Kidney (tissue), 14 donors: ENCODE results near the gene ING2. TPM values are rescaled to one million over a fixed set of nuclear protein-coding genes. Genes with fewer than 3 reads are reported as not detected.

ENCODE experiments used
- DNase-seq, 5 donors: peaks; one replicate each; pipeline ENCODE4 v3.0.0-alpha.2; 2013 to 2020
- FAIRE-seq: peaks from 2 replicates; lab custom pipeline; 2012; peaks lifted over from hg19 to GRCh38; lab: Jason Lieb, UNC
- H3K27ac ChIP-seq, 2 donors: one replicate each; pipeline ENCODE4 v1.7.0; 2013; ENCODE audit warnings: low read depth in 2 of 2, low read length in 2 of 2, inconsistent platforms in 1 of 2
- H3K27me3 ChIP-seq: one replicate; pipeline ENCODE4 v1.7.1; 2013; ENCODE audit warnings: low read length, inconsistent platforms; ENCODE audit not compliant: control insufficient read depth, insufficient read depth
- H3K36me3 ChIP-seq, 3 donors: one replicate each; pipeline versions ENCODE4 v1.7.0 to v1.7.1; 2013; ENCODE audit warnings: low read length in 3 of 3, control low read depth in 1 of 3, inconsistent platforms in 1 of 3; ENCODE audit not compliant: insufficient read depth in 3 of 3, control insufficient read depth in 2 of 3
- H3K4me1 ChIP-seq, 3 donors: one replicate each; pipeline versions ENCODE4 v1.7.0 to v1.7.1; 2013; ENCODE audit warnings: low read length in 3 of 3, inconsistent platforms in 1 of 3, low read depth in 1 of 3; ENCODE audit not compliant: control insufficient read depth in 2 of 3, insufficient read depth in 2 of 3
- H3K4me3 ChIP-seq, 3 donors: one replicate each; pipeline versions ENCODE4 v1.7.0 to v1.8.1; 2013; ENCODE audit warnings: low read length in 3 of 3, control low read depth in 1 of 3, inconsistent platforms in 1 of 3
- H3K9ac ChIP-seq, 3 donors: one replicate each; pipeline versions ENCODE4 v1.7.0 to v1.7.1; 2013; ENCODE audit warnings: low read length in 3 of 3, control low read depth in 1 of 3, inconsistent platforms in 1 of 3
- H3K9me3 ChIP-seq, 3 donors: one replicate each; pipeline versions ENCODE4 v1.7.0 to v1.7.1; 2013; ENCODE audit warnings: low read length in 3 of 3, control low read depth in 1 of 3, inconsistent platforms in 1 of 3; ENCODE audit not compliant: control insufficient read depth in 2 of 3, insufficient read depth in 1 of 3
- intact Hi-C: fragments of 100-400 bp; cut with DNase I; formaldehyde crosslinking; loops from one replicate; pipeline ENCODE4 v1.11.1; 2022
- polyA plus RNA-seq: library from polyadenylated mRNA; stranded (reverse); fragments of 350-450 nt; fragmentation: Illumina TruSeq; extraction: RNeasy Lipid Tissue Mini Kit (QIAGEN cat#74804); gene quantifications from one replicate; pipeline ENCODE4 v1.2.3, GENCODE V29; 2014; ENCODE audit warnings: low read depth, low replicate concordance; ENCODE audit not compliant: insufficient read depth
- total RNA-seq: library from RNA; stranded (reverse); fragmentation: NEBNext Ultra II Directional; extraction: Animal tissue kit (Norgen Biotek cat#: 25700); gene quantifications from one replicate; pipeline ENCODE4 v1.2.1, GENCODE V29; 2021
- TF ChIP-seq, protein P1 (sequence below): IDR thresholded peaks from 3 replicates; pipeline ENCODE4 v1.5.1; 2012; ENCODE audit warnings: mild to moderate bottlenecking, moderate library complexity, borderline replicate concordance; ENCODE audit not compliant: insufficient read depth; ENCODE audit errors: extremely low read depth
- donor health status: control.
- donor health status: control.
- donor health status: control.
- donor health status: control.
- donor health status: control.
- donor health status: DM: yes; HTN: yes; CAD: no.
- donor health status: Normal renal cell carcinoma (clear cell type).

ING2 gene
- total and polyA plus RNA-seq, 2 donors from 2014 or later = 7.8 to 17.3 TPM

DNA sequence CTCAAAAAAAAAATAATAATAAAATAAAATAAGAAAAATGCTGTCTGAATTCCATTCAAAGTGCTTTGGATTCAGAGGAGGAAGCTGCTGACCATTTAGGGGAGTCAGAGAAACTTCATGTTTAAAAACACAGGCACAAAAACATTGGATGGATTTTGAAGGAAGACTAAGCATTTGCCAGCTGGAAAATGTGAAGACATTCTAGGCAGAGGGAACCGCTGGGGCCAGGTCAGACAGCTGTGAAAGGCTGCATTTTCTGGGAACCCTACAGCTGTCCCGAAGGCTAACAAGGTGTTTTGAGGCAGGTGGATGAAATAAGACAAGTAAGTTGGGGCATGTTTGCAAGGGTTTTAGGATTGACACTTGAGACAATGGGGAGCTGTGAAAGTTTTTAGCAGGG is 38.6 kb downstream of the ING2 start:
- FAIRE-seq = no peak
- Histone ChIP-seq H3K36me3 (no peaks in the 10 kb centered on the region), H3K27ac (no peak overlapping the region), H3K9me3 (no peaks in the 10 kb centered on the region), H3K4me3 (no peak overlapping the region), H3K9ac (no peak overlapping the region), H3K4me1 (no peaks in the 10 kb centered on the region), H3K27me3 (no peaks in the 10 kb centered on the region)
- TF ChIP-seq, protein P1, sequence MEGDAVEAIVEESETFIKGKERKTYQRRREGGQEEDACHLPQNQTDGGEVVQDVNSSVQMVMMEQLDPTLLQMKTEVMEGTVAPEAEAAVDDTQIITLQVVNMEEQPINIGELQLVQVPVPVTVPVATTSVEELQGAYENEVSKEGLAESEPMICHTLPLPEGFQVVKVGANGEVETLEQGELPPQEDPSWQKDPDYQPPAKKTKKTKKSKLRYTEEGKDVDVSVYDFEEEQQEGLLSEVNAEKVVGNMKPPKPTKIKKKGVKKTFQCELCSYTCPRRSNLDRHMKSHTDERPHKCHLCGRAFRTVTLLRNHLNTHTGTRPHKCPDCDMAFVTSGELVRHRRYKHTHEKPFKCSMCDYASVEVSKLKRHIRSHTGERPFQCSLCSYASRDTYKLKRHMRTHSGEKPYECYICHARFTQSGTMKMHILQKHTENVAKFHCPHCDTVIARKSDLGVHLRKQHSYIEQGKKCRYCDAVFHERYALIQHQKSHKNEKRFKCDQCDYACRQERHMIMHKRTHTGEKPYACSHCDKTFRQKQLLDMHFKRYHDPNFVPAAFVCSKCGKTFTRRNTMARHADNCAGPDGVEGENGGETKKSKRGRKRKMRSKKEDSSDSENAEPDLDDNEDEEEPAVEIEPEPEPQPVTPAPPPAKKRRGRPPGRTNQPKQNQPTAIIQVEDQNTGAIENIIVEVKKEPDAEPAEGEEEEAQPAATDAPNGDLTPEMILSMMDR = no peak
- intact Hi-C loops = no loop called here
- DNase-seq = no peak

DNA sequence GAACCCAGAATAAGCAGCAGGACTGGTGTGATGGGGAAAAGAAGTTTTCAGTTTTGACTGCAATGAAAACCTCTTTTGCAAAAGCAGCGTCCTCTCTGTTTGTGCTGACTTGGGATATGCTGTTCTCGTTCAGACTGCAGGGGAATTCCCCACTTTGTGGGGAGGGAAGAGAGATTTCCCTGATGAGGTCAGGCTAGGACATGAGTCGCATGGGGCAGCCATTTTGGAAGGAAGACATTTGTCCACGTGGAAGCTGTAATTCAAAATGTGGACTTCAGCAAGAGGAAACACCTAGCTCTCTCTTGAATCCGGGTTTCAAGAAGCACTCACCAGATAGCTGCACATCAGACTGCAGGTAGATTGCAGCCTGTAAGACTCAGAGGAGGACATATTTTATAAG is 39.3 kb downstream of the ING2 start:
- no peak overlapping the region for H3K9ac ChIP-seq
- FAIRE-seq (no peak), DNase-seq (no peak)
- H3K4me1 ChIP-seq = no peaks in the 10 kb centered on the region
- H3K36me3 ChIP-seq = no peaks in the 10 kb centered on the region
- H3K27me3 ChIP-seq = no peaks in the 10 kb centered on the region
- intact Hi-C loops = no loop called here
- TF ChIP-seq, protein P1 = no peak
- H3K4me3 ChIP-seq = no peak overlapping the region
- no peak overlapping the region for H3K27ac ChIP-seq
- H3K9me3 ChIP-seq = no peaks in the 10 kb centered on the region

DNA sequence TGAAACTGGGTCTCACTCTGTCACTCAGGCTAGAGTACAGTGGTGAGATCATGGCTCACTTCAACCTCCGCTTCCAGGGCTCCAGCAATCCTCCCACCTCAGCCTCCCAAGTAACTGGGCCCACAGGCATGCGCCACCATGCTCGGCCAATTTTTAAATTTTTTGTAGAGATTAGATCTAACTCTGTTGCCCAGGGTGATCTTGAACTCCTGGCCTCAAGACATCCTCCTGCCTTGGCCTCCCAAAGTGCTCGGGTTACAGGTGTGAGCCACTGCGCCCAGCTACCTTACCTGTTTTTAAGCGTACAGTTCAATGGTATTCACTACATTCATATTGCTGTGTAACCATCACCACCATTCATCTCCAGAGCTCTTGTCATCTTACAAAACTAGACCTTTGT is 41.5 kb downstream of the ING2 start:
- H3K27me3 ChIP-seq = no peaks in the 10 kb centered on the region
- TF ChIP-seq, protein P1 = no peak
- H3K9me3 ChIP-seq = no peaks in the 10 kb centered on the region
- DNase-seq (no peak), FAIRE-seq (no peak)
- H3K36me3 ChIP-seq = no peaks in the 10 kb centered on the region
- no peak overlapping the region for H3K27ac ChIP-seq
- H3K4me1 ChIP-seq = no peaks in the 10 kb centered on the region
- H3K9ac ChIP-seq = no peak overlapping the region
- no peak overlapping the region for H3K4me3 ChIP-seq
- intact Hi-C loops = no loop called here

DNA sequence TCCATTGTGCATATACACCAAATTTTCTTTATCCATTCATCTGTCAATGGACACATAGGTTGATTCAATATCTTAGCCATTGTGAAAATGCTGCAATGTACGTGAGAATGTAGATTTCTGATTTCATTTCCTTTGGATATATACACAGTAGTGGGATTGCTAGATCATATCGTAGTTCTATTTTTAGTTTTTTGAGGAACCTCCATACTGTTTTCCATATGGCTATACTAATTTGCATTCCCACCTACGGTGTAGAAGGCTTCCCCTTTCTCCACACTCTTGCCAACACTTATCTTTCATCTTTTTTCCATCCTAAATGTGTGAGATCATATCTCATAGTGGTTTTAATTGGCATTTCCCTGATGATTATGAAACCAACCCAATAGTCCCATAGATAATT is 43.4 kb downstream of the ING2 start:
- no peak for FAIRE-seq
- H3K9ac ChIP-seq = no peak overlapping the region
- no peaks in the 10 kb centered on the region for H3K27me3 ChIP-seq
- no peak overlapping the region for H3K27ac ChIP-seq
- no peak for DNase-seq
- H3K9me3 ChIP-seq = no peaks in the 10 kb centered on the region
- H3K4me3 ChIP-seq = no peak overlapping the region
- no peaks in the 10 kb centered on the region for H3K36me3 ChIP-seq
- H3K4me1 ChIP-seq = no peaks in the 10 kb centered on the region
- TF ChIP-seq, protein P1 = no peak
- intact Hi-C loops = no loop called here
